NCI-H1417 treated with DMSO at 0.1 percent for 48 hours (cell line): ENCODE results near the gene CNGA1.

Experiments used
- DNase-seq: peaks from one replicate; lab custom pipeline; 2025; lab: John Stamatoyannopoulos, UW

The CNGA1 gene

DNA sequence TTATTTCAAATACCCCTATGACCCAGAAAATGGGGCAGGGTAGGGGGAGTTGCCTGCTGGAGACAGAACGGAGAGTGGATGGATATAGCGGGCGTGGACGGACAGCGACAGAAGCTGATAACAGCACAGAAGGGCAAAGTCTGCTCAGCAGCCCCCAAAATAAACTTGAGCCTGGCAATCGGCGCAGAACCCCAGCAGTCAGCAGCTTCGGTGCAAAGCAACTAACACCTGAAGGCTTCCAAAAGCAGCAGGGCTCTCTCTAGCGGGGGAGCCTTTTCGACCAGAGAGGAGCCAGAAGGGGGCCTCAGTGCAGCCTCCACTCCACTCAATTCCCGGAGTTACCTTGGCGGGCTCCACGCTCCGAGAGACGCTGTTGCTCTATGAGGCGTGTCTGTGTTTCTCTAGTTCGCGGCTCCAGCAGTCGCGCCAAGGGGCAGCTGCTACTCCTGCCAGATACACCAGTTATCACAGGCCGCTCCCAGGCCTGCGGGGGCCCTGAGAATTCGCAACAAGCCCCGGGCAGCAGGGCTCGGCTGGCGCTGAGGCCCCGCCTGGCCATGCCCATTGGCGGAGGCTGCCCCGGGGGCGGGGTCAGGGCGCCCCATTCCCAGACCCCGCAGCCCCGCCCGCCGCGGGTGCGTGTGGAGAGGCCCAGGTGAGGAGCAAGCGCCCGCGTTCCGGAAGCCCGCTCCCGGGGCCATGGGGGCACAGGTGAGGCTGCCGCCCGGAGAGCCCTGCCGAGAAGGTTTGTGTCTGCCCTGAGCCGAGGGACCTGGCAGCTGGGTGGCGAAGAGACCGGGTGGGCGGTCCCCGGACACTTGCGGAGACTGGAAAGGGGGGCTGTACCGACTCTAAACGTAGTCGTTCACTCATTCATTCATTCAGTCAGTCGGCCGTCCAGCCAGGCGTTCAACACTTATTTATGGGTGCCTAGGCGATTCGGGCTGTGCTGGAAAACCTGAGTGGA, at the start of gene CNGA1, which contains the start of gene NIPAL1:
CNGA1 (minus strand) TSS at position 541 of the 967 bp plus-strand sequence. CDS start 63,992 bp downstream, outside the sequence.
NIPAL1 (plus strand) TSS at position 632 of the 967 bp plus-strand sequence; CDS start at position 700, 68 bp downstream.
- DNase-seq: peak; percentile 20

GRCh38 chr4:48065587-48066052, 49.1 kb upstream of the CNGA1 start:
- DNase-seq: no peak

DNA sequence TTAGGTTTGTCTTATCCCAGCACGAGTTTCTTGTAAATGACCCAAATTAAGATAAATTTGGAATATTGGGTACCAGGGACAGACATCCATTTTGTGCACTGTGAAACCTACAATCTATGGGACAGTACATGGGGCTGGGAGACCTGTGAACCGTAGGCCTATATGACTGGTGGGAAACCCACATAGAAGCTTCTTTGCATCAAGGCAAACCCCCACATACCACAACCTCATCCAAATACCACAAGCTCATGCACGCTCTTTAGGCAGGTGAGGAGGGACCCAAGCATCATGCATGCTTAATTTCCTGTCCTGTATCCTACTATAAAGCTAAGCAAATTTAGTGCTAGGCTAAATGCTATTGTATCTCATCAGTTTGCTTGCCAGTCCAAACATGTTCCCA, 47.9 kb upstream of the CNGA1 start:
- DNase-seq: no peak

DNA sequence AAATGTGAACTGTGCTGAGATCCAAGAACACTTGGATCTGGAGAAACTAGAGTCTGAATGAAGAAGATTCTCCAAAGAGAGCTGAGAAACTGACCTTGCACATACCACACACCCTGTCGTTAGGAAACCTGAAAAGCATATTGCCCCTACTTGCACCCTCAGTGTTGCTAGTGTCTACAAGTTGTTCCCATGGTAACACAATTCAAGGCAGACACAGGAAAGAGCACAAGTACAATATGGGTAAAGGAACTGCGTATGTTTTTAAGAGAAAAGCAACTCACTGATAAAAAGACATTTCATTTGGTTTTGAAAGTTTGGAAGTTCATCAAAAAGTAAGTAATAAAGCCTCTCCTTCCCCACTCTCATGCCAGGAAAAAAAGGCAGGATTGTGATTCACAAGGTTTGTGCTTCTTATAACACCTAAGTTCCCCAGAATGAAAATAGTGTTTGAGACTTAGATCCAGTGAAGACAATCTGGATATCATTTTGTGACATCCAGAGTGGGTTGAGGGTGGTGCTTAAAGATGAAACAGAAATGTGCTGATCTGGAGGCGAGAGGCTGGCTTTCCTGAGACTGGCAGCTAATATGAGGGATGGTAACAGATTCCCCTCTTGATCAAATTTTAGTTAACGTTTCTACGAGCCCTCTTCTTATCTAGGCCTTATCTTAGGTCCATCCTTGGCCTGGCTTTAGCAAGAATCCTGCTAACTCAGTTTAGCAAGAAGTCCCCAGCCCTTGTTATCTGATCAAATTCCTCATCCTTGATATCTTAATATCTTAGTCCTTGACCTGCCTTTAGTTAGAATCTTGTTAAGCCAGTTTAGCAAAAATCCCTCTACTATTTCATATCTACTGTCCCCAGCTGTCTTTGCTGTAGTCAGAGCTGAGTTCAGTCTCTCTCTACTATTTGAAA, 42.4 kb upstream of the CNGA1 start:
- no peak for DNase-seq

GRCh38 chr4:48051078-48051477, 34.6 kb upstream of the CNGA1 start:
- DNase-seq: no peak

DNA sequence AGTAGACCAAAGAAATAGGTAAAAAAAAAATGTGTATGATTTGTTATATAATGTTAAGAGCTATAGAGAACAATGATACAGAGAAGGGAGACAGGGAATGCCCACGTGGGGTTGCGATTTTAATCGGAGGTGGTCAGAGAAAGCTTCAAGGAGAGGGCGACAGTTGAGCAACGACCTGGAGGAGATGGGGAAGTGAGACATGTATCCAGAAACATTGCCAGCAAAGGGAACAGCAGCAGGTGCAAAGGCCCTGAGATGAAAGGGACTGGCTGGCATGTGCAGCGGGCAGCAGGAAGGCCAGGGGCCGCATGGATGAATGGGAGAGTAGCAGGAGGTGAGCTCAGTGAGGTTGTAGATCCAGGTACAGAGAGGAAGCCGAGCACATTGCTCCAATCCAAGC, 33.0 kb upstream of the CNGA1 start:
- no peak for DNase-seq

- no peak for DNase-seq
Measured at GRCh38 chr4:48047896-48048295, 31.4 kb upstream of the CNGA1 start.

GRCh38 chr4:48047421-48047844, 31.0 kb upstream of the CNGA1 start:
- no peak for DNase-seq

- no peak for DNase-seq
Measured at GRCh38 chr4:48046059-48046458, 29.6 kb upstream of the CNGA1 start.

DNA sequence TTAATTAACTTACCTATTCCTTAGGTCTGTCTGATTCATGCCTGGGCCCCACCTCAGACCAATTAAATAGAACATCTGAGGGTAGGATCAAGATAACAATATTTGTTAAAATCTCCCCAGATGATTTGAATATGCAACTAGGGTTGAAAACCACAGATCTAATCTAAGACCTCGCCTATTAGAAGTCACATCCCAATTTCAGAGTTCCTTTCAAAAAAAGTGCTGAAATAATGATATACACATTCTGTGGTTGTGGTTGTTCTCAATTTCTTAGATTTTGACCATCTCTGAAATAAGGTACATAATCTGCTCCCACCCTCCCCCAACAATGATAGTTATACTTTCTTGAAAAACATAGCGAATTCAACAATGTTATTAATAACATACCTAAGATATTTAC, 27.8 kb upstream of the CNGA1 start:
- no peak for DNase-seq

- DNase-seq: no peak
Measured at GRCh38 chr4:48043504-48043903, 27.0 kb upstream of the CNGA1 start.

GRCh38 chr4:48042979-48043461, 26.5 kb upstream of the CNGA1 start:
- no peak for DNase-seq

DNA sequence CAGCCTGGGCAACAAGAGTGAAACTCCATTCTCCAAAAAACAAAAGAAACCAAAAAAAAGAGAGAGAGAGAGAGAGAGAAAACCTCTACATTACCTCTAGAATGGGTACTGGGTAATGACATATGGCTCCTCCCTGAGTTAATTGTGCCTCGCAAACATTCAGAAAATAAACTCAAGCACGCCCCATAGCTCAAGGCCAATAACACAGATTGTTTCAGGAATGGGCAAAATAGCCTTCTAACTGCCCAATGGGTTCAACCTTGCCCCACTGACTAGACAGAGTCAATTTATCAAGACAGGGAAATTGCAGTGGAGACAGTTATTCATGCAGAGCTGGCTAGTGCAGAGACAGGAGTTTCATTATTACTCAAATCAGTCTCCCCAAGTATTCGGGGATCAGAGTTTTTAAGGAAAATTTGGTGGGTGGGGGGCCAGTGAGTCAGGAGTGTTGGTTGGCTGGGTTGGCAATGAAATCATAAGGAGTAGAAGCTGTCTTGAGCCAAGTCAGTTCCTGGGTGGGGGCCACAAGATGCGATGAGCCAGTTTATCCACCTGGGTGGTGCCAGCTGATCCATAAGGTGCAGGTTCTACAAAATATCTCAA, 25.2 kb upstream of the CNGA1 start:
- DNase-seq: no peak

DNA sequence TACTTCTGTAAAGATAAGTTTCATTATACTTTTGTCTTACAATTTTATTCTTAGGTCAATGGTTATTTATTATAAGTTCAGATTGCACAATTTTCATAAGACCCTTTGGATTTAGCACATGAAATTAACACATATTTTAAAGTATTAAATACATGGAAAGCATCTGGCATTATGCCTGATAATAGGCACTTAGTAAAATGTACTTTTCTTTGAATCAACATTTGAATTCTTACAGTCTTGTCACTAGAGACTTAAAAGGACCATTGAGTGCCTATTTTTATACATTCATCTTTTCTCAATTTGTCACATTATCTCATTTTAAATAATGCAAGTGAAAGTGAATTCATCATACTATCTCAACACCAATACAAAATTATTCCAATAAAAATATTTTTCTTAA, 23.1 kb upstream of the CNGA1 start:
- DNase-seq: no peak

DNA sequence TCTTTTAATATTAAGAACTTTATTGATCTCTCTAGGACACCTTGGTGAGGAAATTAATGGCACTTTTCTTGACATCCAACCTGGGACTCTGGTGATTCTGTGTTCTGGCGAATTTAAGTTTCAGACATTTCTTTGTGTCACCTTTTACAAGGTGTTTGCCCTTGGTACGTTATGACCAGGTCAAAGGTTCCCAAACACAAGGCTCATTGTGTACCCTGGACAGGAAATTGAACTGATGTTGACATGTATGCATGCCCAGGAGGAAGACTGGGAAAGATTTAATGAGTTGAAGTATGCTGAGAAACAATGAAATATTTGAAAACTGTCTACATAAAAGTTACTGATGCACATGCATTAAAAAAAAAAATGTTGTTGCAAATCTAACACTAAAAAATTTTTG, 22.2 kb upstream of the CNGA1 start:
- DNase-seq: no peak

- no peak for DNase-seq
Measured at GRCh38 chr4:48037117-48037462, 20.6 kb upstream of the CNGA1 start.

GRCh38 chr4:48035952-48036351, 19.5 kb upstream of the CNGA1 start:
- no peak for DNase-seq

GRCh38 chr4:48033825-48034413, 17.4 kb upstream of the CNGA1 start:
- no peak for DNase-seq

GRCh38 chr4:48033412-48033811, 16.9 kb upstream of the CNGA1 start:
- DNase-seq: no peak

DNA sequence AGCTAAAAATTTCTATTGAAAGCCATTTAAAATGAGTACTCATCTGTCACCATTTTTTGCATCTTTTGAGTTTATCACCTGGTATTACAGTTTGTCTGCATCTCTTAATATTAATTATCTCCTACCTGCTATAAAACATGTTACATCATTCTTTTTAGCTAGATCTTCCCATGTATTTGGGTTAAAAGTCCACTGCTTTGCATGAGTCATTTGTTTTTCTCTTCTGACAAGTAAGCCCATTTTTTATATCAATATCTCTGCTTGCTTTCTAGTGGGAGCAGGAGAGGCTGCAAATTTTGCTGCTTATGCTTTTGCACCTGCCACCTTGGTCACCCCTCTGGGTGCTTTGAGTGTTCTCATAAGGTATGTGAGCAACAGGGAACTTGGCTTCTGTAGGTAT, 16.2 kb upstream of the CNGA1 start:
- DNase-seq: no peak

DNA sequence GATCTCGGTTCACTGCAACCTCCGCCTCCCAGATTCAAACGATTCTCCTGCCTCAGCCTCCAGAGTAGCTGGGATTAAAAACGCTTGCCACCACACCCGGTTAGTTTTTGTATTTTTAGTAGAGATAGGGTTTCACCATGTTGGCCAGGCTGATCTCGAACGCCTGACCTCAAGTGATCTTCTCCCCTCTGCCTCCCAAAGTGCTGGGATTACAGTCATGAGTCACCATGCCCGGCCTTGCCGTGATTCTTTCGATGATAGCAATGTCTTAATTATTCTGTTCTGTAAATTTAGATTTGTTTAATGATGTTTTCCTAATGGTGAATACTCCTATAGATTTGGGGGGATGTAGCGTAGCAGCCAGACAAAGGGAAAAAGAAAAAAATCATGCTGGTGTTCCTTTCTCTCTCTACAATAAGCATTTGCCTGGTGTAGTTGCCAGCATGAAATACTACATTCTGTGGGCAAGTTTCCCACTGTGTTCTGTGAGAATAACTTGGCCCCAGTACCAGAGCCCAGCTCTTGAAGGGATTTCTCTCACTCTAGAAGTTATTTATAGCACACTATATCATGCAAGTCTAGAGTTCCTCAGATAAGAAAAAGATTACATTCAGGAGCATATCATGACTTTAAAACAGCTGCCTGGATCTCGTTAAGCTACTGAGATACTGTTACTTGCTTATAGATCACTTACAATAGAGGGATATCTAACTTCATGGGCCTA, 15.5 kb upstream of the CNGA1 start:
- DNase-seq: no peak
